Suppressor macrophage treated with lipopolysaccharide for 4 hours (primary cell): Measurements from ENCODE around the gene ERVK3-1.

ENCODE experiments used
- DNase-seq: peaks from one replicate; pipeline ENCODE4 v3.0.0-alpha.2; 2020

ERVK3-1 gene

GRCh38 chr19:58346961-58347929 is 42.1 kb downstream of the ERVK3-1 start:
- DNase-seq, result peak; percentile 85

- peak; percentile 18 for DNase-seq
Observed at GRCh38 chr19:58348080-58348479, 42.9 kb downstream of the ERVK3-1 start.

GRCh38 chr19:58349590-58349989 is 44.4 kb downstream of the ERVK3-1 start:
- no peak for DNase-seq

DNA sequence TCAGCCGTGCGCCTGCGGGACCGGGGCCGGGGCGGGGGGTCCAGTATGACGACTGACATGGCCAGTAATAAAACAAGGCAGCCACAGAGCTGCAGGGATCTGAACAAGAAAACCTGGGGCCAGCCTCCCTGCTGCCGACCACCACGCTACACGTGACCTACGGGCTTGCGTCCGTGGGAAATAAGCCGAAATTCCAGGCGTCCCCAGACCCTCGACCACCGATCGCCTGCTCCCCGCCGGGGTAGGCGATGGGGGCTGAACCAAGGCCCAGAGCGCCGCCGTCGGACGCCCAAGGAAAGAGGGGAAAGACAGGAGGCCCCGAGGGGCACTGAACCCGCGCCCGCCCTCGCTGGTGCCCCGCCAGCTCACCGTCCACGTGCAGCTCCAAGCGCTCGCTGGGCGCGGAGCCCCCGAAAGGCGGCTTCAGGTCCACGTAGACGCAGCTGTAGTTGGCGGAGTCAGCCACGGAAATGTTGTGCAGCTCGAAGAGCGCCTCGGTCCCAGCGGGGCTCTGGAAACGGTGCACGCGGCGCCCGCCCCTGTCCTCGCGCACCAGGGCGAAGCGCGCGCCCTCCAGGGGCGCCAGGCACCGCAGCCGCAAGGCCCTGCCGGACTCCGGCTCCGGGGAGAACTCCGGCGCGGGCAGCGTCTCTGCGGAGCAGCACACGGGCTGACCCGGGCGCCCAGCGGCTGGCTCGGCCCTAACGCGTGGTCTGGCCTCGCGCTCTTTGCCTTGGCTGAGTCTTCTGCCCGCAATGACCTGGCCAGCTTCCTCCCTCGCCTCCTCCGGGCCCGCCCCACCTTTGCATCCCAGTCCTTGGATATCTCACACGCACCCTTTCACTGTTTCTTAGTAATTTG is 45.1 kb downstream of the ERVK3-1 start:
- DNase-seq, result no peak

DNA sequence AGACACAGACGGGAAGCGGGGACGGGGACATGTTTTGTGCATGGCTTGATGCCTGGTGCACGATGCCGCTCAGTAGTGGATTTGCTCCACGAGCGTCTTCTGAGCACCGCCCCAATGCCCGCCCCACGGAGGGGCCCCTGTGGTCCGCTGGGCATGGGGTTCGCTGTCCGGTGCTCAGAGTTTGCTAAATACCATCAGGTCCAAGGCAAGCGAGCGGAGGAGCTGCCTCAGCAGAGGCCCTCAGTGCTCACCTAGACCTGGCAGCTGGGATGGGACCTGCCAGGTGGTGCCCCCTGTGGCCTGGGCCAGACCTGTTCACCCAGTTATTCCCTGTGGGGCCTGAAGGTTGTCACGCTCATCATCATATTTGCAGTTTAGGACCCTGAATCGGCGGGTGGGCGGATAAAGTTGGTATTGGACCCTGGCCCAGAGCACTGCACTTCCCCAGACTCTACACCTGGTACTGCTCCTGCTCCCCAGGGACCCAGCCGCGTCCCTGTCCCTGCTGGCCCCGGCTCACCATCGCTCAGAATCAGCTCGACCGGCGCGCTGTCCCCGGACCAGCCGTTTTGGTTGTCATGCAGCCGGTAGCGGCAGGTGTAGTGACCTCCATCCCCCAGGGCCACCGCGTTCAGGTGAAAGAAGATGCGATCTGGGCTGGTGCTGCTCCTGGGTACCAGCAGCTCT is 45.8 kb downstream of the ERVK3-1 start:
- no peak for DNase-seq

DNA sequence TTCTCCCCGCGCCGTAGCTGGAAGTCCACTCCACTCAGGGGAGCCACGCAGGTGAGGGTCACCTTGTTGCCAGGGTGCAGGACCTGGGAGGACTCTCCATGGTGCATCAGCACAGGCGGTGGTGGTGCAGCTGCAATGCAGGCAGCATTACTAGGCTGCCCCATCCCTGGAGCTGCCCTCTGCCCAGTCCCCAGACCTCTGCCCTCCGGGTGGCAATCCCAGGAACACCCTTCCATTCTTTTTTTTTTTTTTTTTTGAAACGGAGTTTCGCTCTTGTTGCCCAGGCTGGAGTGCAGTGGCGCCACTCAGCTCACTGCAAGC is 46.3 kb downstream of the ERVK3-1 start:
- no peak for DNase-seq

- DNase-seq, result no peak
Observed at GRCh38 chr19:58351990-58352755, 47.0 kb downstream of the ERVK3-1 start.

- DNase-seq, result no peak
Observed at GRCh38 chr19:58352760-58353671, 47.8 kb downstream of the ERVK3-1 start, which contains the start of gene A1BG. Gene A1BG, minus strand, starts transcription at chr19:58353492. Its CDS starts 55 bp downstream, at chr19:58353437.

- DNase-seq, result no peak
Observed at GRCh38 chr19:58353717-58354477, 48.7 kb downstream of the ERVK3-1 start.

- DNase-seq, result no peak
Observed at GRCh38 chr19:58354478-58355030, 49.4 kb downstream of the ERVK3-1 start.

GRCh38 chr19:58355215-58355796 is 50.1 kb downstream of the ERVK3-1 start:
- no peak for DNase-seq

DNA sequence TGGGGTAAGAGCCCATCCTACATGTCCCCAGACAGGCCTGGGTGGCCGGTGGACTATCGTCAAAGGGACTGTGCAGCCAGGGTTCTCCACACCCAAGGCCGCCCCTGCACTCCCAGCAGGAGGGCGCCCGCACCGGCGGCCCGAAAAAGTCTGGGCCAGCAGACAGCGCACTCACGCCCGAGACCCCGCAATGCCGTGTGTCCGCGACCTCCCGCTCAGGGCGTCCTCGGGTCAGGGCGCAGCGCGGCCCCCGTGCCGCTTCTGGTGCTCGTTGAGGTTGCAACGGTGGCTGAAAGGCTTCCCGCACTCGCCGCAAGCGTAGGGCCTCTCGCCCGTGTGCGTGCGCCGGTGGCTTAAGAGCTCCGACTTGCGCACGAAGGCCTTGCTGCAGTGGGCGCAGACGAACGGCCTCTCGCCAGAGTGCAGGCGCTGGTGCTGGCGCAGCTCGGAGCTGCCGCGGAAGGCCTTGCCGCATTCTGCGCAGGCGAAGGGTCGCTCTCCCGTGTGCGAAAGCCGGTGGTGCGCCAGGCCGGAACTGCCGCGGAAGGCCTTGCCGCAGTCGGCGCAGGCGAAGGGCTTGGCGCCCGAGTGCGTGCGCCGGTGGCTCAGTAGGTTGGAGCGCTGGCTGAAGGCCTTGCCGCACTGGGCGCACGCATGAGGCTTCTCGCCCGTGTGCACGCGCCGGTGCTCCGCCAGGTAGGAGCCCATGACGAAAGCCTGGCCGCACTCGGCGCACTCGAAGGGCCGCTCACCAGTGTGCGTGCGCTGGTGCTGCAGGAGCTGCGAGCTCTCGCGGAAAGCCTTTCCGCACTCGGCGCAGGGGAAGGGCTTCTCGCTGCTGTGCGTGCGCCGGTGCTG is 51.0 kb downstream of the ERVK3-1 start:
- no peak for DNase-seq

DNA sequence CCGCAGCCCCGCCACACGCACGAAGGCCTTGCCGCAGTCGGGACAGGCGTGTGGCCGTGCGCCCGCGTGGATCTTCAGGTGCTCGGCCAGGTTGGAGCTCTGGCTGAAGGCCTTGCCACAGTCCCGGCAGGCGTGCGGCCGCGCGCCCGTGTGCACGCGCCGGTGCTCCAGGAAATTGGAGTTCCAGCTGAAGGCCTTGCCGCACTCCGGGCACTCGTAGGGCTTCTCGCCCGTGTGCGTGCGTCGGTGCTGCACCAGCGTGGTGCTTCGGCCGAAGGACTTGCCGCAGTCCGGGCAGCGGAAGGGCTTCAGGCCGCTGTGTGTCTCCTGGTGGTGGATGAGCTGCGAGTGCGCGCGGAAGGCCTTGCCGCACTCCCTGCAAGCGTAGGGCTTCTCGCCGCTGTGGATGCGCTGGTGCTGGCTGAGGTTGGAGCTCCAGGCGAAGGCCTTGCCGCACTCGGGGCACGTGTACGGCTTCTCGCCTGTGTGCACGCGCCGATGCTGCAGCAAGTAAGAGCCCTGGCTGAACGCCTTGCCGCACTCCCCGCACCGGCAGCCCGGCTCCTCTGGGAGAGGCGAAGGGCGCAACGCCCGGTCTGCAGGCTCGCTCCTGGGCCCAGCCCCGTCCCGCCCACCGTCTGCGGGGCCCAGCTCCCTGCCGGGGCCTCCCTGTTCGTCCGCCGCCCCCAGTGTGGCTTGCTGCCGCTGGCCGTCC is 51.7 kb downstream of the ERVK3-1 start:
- DNase-seq, result no peak

GRCh38 chr19:58357481-58358145 is 52.4 kb downstream of the ERVK3-1 start:
- no peak for DNase-seq

DNA sequence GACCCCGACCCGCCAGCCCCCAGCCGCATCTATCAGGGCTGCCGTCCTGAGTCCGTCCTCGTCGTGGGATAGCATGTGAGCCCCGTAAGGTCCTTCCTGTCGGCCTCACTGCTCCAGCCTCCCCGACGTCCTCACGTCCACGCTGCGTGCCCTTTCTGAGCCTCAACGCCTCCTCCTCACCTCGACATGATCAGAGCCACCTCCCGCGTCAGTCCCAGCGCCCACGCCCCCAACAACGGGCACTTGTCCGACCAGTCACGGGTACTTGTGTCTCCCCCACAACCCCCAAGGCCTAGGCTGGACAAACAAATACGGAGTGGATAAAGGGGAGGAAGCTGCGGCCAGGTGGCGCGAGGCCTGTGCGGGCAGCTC is 56.7 kb downstream of the ERVK3-1 start:
- peak; percentile 51 for DNase-seq

DNA sequence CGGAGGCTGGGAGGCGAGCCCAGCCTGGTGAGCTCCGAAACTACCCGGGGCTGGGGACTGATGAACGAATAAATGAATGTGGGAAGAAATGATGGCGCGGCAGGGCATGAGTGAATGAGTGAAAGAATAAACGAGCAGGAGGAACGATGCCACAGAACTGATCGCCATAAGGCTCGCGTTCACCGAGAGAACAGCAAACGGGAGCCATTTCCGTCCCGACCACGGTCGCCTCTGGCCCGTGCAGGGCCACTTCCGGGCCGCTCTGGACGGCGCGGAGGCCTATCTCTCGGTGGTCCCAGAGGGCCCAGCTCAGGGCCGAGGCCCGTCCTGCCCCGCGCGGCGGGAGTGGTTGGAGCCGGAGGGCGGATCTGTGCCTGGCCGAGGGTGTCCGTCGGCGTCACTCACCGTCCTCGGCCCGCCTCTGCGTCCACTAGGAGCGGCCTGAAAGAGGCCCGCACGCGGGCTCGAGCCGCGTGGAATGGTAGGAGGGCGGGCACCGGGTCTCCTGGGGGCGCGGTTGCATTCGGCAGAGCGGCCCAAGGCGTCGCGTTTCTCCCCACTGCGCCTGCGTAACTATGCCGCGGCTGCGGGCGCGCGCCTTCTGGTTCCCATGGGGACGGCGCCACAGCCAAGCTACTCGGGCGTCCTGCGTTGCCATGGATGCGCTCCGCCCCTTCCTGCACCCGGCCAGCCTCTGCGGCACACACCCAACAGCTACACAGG is 57.3 kb downstream of the ERVK3-1 start, which contains the start of gene ZNF497:
Gene ZNF497 (minus strand): TSS at position 480 of the 723 bp plus-strand sequence. CDS start 5,116 bp downstream, outside the sequence.
- peak; percentile 97 for DNase-seq

DNA sequence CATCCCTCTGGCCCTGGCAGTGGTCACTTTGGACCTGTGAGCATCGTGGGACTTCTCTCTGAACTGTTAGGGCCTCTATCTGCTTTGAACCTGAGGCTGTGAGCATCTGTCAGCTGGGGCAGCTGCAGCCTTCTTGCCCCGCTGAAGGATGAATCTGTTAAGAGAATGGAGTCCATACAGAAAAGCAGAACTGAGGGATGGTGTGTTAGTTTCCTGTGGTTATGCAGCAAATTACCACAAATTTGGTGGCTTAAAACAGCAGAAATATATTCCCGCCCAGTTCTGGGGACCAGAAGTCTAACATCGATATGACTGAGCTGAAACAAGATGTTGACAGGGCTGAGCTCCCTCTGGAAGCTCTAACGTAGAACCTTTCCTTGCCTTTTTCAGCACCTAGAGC is 59.0 kb downstream of the ERVK3-1 start:
- DNase-seq, result peak; percentile 19
